B cell (primary cell): ENCODE data around the gene FXYD1. TPM values are rescaled to one million over a fixed set of nuclear protein-coding genes. Genes with fewer than 3 reads are reported as not detected.

Experiments
- ATAC-seq: fragments of 200-7000 bp; cut with Tn5 transposase; one replicate; pipeline ENCODE4 v1.10.0; 2021; ENCODE audit warnings: low read depth, mild to moderate bottlenecking, moderate number of reproducible peaks, moderate library complexity
- CTCF ChIA-PET: fragments of 350-600 bp; sonication (Branson Sonifier 250); formaldehyde crosslinking; loops from one replicate; lab custom pipeline; 2021; ENCODE audit warnings: antibody characterized with exemption, inconsistent platforms; lab: Charles Lee
- POLR2A ChIA-PET: fragments of 350-600 bp; sonication (Branson Sonifier 250); formaldehyde crosslinking; loops from one replicate; lab custom pipeline; 2021; ENCODE audit warnings: antibody characterized with exemption; lab: Charles Lee
- DNase-seq: peaks from one replicate; pipeline ENCODE4 v3.0.0; 2013
- H2AFZ ChIP-seq: 2 replicates; pipeline ENCODE4 v1.6.1; 2012; ENCODE audit warnings: mild to moderate bottlenecking, low read depth, low read length; ENCODE audit not compliant: insufficient read depth, poor library complexity, severe bottlenecking
- H3K27ac ChIP-seq, 2 donors: 1 replicate in 1 of 2; 2 replicates in 1 of 2; pipeline ENCODE4 v1.5.1; 2012 to 2013; ENCODE audit warnings: low read length in 2 of 2, mild to moderate bottlenecking in 2 of 2, moderate library complexity in 1 of 2
- H3K27me3 ChIP-seq, 4 experiments: fragments of 200-600 bp in 1 of 4; sonication (generic) in 1 of 4; replicated peaks in 1 of 4; 1 replicate in 2 of 4; 2 replicates in 2 of 4; pipeline versions ENCODE4 v1.6.1 to v1.7.0; 2013 to 2016; ENCODE audit warnings: low read length in 3 of 4, mild to moderate bottlenecking in 2 of 4, mixed read lengths in 1 of 4, moderate library complexity in 1 of 4; ENCODE audit not compliant: insufficient read depth in 4 of 4, control insufficient read depth in 3 of 4; ENCODE audit errors: control extremely low read depth in 1 of 4
- H3K36me3 ChIP-seq, 2 experiments: replicated peaks in 1 of 2; 1 replicate in 1 of 2; 2 replicates in 1 of 2; pipeline versions ENCODE4 v1.6.1 to v1.7.1; 2013; ENCODE audit warnings: low read length in 1 of 2; ENCODE audit not compliant: insufficient read depth in 2 of 2, control insufficient read depth in 1 of 2; ENCODE audit errors: control extremely low read depth in 1 of 2, extremely low read depth in 1 of 2
- H3K4me1 ChIP-seq, 2 donors: fragments of 200-600 bp in 1 of 2; sonication (generic) in 1 of 2; 1 replicate in 1 of 2; 2 replicates in 1 of 2; pipeline versions ENCODE4 v1.5.1 to v1.6.1; 2013 to 2017; ENCODE audit warnings: low read length in 2 of 2; ENCODE audit not compliant: control insufficient read depth in 2 of 2, insufficient read depth in 2 of 2
- H3K4me2 ChIP-seq: replicated peaks from 2 replicates; pipeline ENCODE3; 2012; ENCODE audit warnings: mild to moderate bottlenecking, low read depth, low read length; ENCODE audit not compliant: poor library complexity, severe bottlenecking
- H3K4me3 ChIP-seq, 5 experiments: fragments of 200-600 bp in 1 of 5; sonication (generic) in 1 of 5; 1 replicate in 3 of 5; 2 replicates in 2 of 5; pipeline versions ENCODE4 v1.5.1 to v1.7.0; 2011 to 2016; ENCODE audit warnings: low read length in 4 of 5, mild to moderate bottlenecking in 4 of 5, low read depth in 2 of 5, control low read depth in 1 of 5, moderate library complexity in 1 of 5; ENCODE audit not compliant: insufficient read depth in 1 of 5; ENCODE audit errors: control extremely low read depth in 1 of 5, extremely low read depth in 1 of 5
- H3K79me2 ChIP-seq: fragments of 200-600 bp; sonication (generic); one replicate; pipeline ENCODE4 v1.6.0; 2016; ENCODE audit warnings: low read length; ENCODE audit not compliant: control insufficient read depth, insufficient read depth
- H3K9ac ChIP-seq: fragments of 200-600 bp; sonication (generic); 2 replicates; pipeline ENCODE4 v1.6.1; 2017; ENCODE audit warnings: mild to moderate bottlenecking, low read length, moderate library complexity
- H3K9me3 ChIP-seq, 3 donors: one replicate each; pipeline versions ENCODE4 v1.6.1 to v1.7.1; 2013; ENCODE audit warnings: low read length in 2 of 3; ENCODE audit not compliant: control insufficient read depth in 2 of 3, insufficient read depth in 1 of 3; ENCODE audit errors: control extremely low read depth in 1 of 3
- H4K20me1 ChIP-seq: 2 replicates; pipeline ENCODE4 v1.6.0; 2012; ENCODE audit warnings: mild to moderate bottlenecking, low read length; ENCODE audit not compliant: insufficient read depth, control insufficient read depth, poor library complexity, severe bottlenecking
- H3K27ac Mint-ChIP-seq: one replicate; pipeline ENCODE4 v1.8.0; 2021; ENCODE audit warnings: mixed read lengths
- H3K27me3 Mint-ChIP-seq: one replicate; pipeline ENCODE4 v1.8.0; 2021; ENCODE audit warnings: mixed read lengths
- H3K4me1 Mint-ChIP-seq: one replicate; pipeline ENCODE4 v1.8.0; 2021; ENCODE audit warnings: mixed read lengths
- H3K4me3 Mint-ChIP-seq: one replicate; pipeline ENCODE4 v1.8.0; 2021; ENCODE audit warnings: mixed read lengths
- H3K9me3 Mint-ChIP-seq: one replicate; pipeline ENCODE4 v1.8.0; 2022; ENCODE audit warnings: mixed read lengths; ENCODE audit not compliant: insufficient read depth
- EZH2 ChIP-seq: IDR thresholded peaks from 2 replicates; pipeline ENCODE4 v1.6.1; 2012; ENCODE audit warnings: borderline replicate concordance, low read depth, mild to moderate bottlenecking, moderate library complexity, low read length; ENCODE audit not compliant: insufficient read depth, poor library complexity, severe bottlenecking
- WGBS: methylation state at CpG from one replicate; pipeline ENCODE4 v1.1.5; 2013; ENCODE audit warnings: missing lambda C conversion rate; ENCODE audit not compliant: insufficient coverage; 5-methylcytosine and 5-hydroxymethylcytosine counted together
- intact Hi-C: fragments of 100-400 bp; cut with micrococcal nuclease; formaldehyde crosslinking; loops from one replicate; pipeline ENCODE4 v1.10.0; 2022
- polyA plus RNA-seq: library from polyadenylated mRNA; depleted of rRNA; stranded (reverse); fragments of >200 nt; gene quantifications from 2 replicates; pipeline ENCODE4 v1.2.3, GENCODE V29; 2012
- total RNA-seq, 2 donors: library from RNA; stranded (reverse); fragments of 120-200 nt in 1 of 2; gene quantifications; 1 replicate in 1 of 2; 2 replicates in 1 of 2; pipeline versions ENCODE4 v1.2.3 to v1.2.4, GENCODE V29; 2013 to 2022
- TF ChIP-seq, protein P1 (sequence below): fragments of 200-600 bp; IDR thresholded peaks from one replicate; pipeline ENCODE4 v1.8.0; 2022; ENCODE audit warnings: antibody characterized with exemption, mild to moderate bottlenecking

FXYD1 gene
- total and polyA plus RNA-seq, 2 donors (not counting 1 experiment from before 2014, with no cell fraction given), result 3.1 to 4.7 TPM

DNA sequence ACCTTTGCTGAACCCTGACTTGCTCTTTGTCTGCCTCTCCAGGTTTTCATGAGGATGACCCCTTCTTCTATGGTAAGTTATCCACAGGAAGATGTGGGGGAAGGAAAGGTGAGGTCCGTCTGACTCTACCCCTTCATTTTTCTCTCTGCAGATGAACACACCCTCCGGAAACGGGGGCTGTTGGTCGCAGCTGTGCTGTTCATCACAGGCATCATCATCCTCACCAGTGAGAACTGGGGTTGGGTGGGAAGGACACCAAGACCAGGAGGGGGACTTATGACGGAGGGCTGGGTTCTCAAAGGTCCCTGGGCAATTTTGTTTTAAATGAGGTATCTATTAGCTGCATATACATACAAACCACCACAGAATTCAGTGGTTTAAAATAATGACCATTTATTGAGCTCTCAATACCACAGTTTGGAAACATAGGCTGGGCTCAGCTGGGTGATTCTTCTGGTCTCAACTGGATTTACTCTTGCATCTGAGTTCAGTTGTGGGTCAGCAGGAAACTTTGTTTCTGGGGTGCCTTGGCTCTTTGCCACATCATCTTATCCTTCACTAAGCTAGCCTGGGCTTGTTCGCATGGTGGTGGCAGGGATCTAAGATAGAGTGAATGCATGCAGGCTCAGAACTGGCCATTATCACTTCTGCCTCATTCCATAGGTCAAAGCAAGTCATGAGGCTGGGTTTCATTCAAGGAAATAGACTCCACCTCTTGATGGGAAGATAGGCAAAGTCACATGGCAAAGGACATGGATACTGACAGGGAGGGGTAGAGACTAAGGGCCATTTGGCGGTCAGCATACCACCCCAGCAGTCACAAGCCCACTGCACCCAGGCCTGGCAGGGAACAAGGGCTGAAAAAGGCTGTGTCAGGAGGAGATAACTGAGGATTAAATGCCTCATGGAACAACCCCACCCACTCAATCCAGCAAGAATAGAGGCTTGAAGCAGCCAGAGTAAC, 27.8 kb downstream of the FXYD1 start:
- no peak overlapping the region for H3K9ac ChIP-seq
- H3K27ac Mint-ChIP-seq, result peak overlapping the region; percentile 92
- ATAC-seq (no peak), DNase-seq (no peak)
- H2AFZ ChIP-seq, result no peak overlapping the region
- H3K9me3 ChIP-seq, result peaks cover 0 to 17% (median 7%) of the 10 kb centered on the region in 3 donors
- H3K4me3 Mint-ChIP-seq, result peak overlapping the region; percentile 37
- no peaks in the 10 kb centered on the region for H3K27me3 Mint-ChIP-seq
- H3K27me3 ChIP-seq, result no peaks in the 10 kb centered on the region
- WGBS, result 100% methylated on average over 1 of the region's 7 CpGs
- no peaks in the 10 kb centered on the region for H3K9me3 Mint-ChIP-seq
- POLR2A ChIA-PET, result interaction anchor here (1.4 to 1.5 kb wide), 2 partner anchors 25 to 39 kb away, joined by 3 to 4 read pairs; no protein-coding TSS in a partner anchor
- peaks cover 4% of the 10 kb centered on the region for H3K79me2 ChIP-seq
- peaks cover 19 to 25% of the 10 kb centered on the region in 2 donors for H3K4me1 ChIP-seq
- peak overlapping the region; percentile 66 to 74 for H3K27ac ChIP-seq
- intact Hi-C loops, result no loop called here
- TF ChIP-seq, protein P1, sequence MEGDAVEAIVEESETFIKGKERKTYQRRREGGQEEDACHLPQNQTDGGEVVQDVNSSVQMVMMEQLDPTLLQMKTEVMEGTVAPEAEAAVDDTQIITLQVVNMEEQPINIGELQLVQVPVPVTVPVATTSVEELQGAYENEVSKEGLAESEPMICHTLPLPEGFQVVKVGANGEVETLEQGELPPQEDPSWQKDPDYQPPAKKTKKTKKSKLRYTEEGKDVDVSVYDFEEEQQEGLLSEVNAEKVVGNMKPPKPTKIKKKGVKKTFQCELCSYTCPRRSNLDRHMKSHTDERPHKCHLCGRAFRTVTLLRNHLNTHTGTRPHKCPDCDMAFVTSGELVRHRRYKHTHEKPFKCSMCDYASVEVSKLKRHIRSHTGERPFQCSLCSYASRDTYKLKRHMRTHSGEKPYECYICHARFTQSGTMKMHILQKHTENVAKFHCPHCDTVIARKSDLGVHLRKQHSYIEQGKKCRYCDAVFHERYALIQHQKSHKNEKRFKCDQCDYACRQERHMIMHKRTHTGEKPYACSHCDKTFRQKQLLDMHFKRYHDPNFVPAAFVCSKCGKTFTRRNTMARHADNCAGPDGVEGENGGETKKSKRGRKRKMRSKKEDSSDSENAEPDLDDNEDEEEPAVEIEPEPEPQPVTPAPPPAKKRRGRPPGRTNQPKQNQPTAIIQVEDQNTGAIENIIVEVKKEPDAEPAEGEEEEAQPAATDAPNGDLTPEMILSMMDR, result no peak
- no peak for TF ChIP-seq EZH2
- no peak overlapping the region for H3K4me3 ChIP-seq
- peaks cover 23% of the 10 kb centered on the region for H4K20me1 ChIP-seq
- H3K4me2 ChIP-seq, result peak overlapping the region; percentile 56
- CTCF ChIA-PET, result interaction anchor here (1.4 to 2.0 kb wide), 4 partner anchors 13 to 80 kb away, joined by 3 to 10 read pairs (median 5); partner anchors contain the start of gene FXYD5
- H3K36me3 ChIP-seq, result peaks cover 5 to 80% of the 10 kb centered on the region in 2 experiments
- H3K4me1 Mint-ChIP-seq, result peaks cover 30% of the 10 kb centered on the region
